Colonic mucosa (tissue), 4 donors: Measurements from ENCODE around the gene CDYL. TPM values are rescaled to one million over a fixed set of nuclear protein-coding genes. Genes with fewer than 3 reads are reported as not detected.

ENCODE experiments used
- DNase-seq: peaks from one replicate; pipeline ENCODE4 v3.0.0-alpha.2; 2020
- H3K27ac ChIP-seq: fragments of 200-600 bp; one replicate; pipeline ENCODE4 v1.8.0; 2021
- H3K27me3 ChIP-seq: fragments of 200-600 bp; one replicate; pipeline ENCODE4 v1.8.0; 2021
- H3K36me3 ChIP-seq: fragments of 200-600 bp; one replicate; pipeline ENCODE4 v1.8.0; 2021
- H3K4me1 ChIP-seq: fragments of 200-600 bp; one replicate; pipeline ENCODE4 v1.8.0; 2021; ENCODE audit warnings: mild to moderate bottlenecking
- H3K4me3 ChIP-seq: fragments of 200-600 bp; one replicate; pipeline ENCODE4 v1.8.0; 2021
- H3K9ac ChIP-seq, 2 donors: one replicate each; pipeline ENCODE4 v1.7.0; 2013; ENCODE audit warnings: control low read depth in 2 of 2, low read depth in 2 of 2, low read length in 2 of 2
- H3K9me3 ChIP-seq: fragments of 200-600 bp; one replicate; pipeline ENCODE4 v1.8.0; 2021
- CTCF ChIP-seq: fragments of 200-600 bp; IDR thresholded peaks from one replicate; pipeline ENCODE4 v1.8.0; 2022; ENCODE audit warnings: antibody characterized with exemption, mild to moderate bottlenecking
- intact Hi-C: fragments of 100-400 bp; cut with DNase I; formaldehyde crosslinking; loops from one replicate; pipeline ENCODE4 v1.14.1; 2022
- total RNA-seq, 2 donors: library from RNA; stranded (reverse); fragmentation: NEBNext Ultra II Directional in 1 of 2; extraction: Animal tissue kit (Norgen Biotek cat#: 25700) in 1 of 2; gene quantifications; one replicate each; pipeline ENCODE4 v1.2.1, GENCODE V29; 2021
- donor health status: healthy.
- donor health status: DM: no; HTN: no; CAD: no.
- donor health status: DM: no; HTN: no; CAD: no.

Gene CDYL
- total RNA-seq, 2 donors from 2014 or later, result 44.3 to 48.6 TPM

- no peak for DNase-seq
- Histone ChIP-seq H3K27ac (no peak overlapping the region), H3K4me3 (no peak overlapping the region), H3K36me3 (no peaks in the 10 kb centered on the region), H3K9me3 (no peaks in the 10 kb centered on the region), H3K27me3 (no peaks in the 10 kb centered on the region), H3K9ac (no peak overlapping the region), H3K4me1 (peaks cover 6% of the 10 kb centered on the region)
- intact Hi-C loops, result no loop called here
- no peak for TF ChIP-seq CTCF
Measured at GRCh38 chr6:4913705-4914419, 137.7 kb downstream of the CDYL start.

- intact Hi-C loops, result no loop called here
- no peaks in the 10 kb centered on the region for H3K27me3 ChIP-seq
- no peak overlapping the region for H3K4me3 ChIP-seq
- DNase-seq, result no peak
- no peaks in the 10 kb centered on the region for H3K36me3 ChIP-seq
- H3K27ac ChIP-seq, result no peak overlapping the region
- no peaks in the 10 kb centered on the region for H3K9me3 ChIP-seq
- H3K4me1 ChIP-seq, result peaks cover 6% of the 10 kb centered on the region
- no peak for TF ChIP-seq CTCF
- H3K9ac ChIP-seq, result no peak overlapping the region
Measured at GRCh38 chr6:4914420-4915159, 138.4 kb downstream of the CDYL start.

GRCh38 chr6:4916954-4917561 lies 140.9 kb downstream of the CDYL start:
- Histone ChIP-seq H3K27me3 (no peaks in the 10 kb centered on the region), H3K4me3 (no peak overlapping the region), H3K4me1 (peaks cover 3% of the 10 kb centered on the region), H3K9ac (no peak overlapping the region), H3K27ac (no peak overlapping the region), H3K36me3 (no peaks in the 10 kb centered on the region), H3K9me3 (no peaks in the 10 kb centered on the region)
- TF ChIP-seq CTCF, result no peak
- DNase-seq, result no peak
- intact Hi-C loops, result no loop called here

- no peaks in the 10 kb centered on the region for H3K4me1 ChIP-seq
- no peak overlapping the region for H3K9ac ChIP-seq
- DNase-seq, result no peak
- intact Hi-C loops, result no loop called here
- H3K27me3 ChIP-seq, result no peaks in the 10 kb centered on the region
- no peaks in the 10 kb centered on the region for H3K36me3 ChIP-seq
- H3K9me3 ChIP-seq, result no peaks in the 10 kb centered on the region
- no peak overlapping the region for H3K4me3 ChIP-seq
- no peak for TF ChIP-seq CTCF
- no peak overlapping the region for H3K27ac ChIP-seq
Measured at GRCh38 chr6:4920914-4921410, 144.8 kb downstream of the CDYL start.

- no peaks in the 10 kb centered on the region for H3K36me3 ChIP-seq
- no peak overlapping the region for H3K4me3 ChIP-seq
- DNase-seq, result no peak
- H3K9me3 ChIP-seq, result no peaks in the 10 kb centered on the region
- H3K27me3 ChIP-seq, result no peaks in the 10 kb centered on the region
- H3K9ac ChIP-seq, result no peak overlapping the region
- intact Hi-C loops, result no loop called here
- H3K4me1 ChIP-seq, result no peaks in the 10 kb centered on the region
- H3K27ac ChIP-seq, result no peak overlapping the region
- no peak for TF ChIP-seq CTCF
Measured at GRCh38 chr6:4922488-4923037, 146.4 kb downstream of the CDYL start.
